ENCODE data around the gene TNFRSF18. TPM values are rescaled to one million over a fixed set of nuclear protein-coding genes. Genes with fewer than 3 reads are reported as not detected.

The TNFRSF18 gene
- total and polyA plus RNA-seq, 4 donors, result 0.17 to 0.24 (median 0.19) TPM; not detected in 1

- Histone ChIP-seq H3K4me1 (ENCODE audit: control insufficient read depth in 4 of 4, insufficient read depth in 4 of 4, low read length in 3 of 4) (peaks cover 4 to 13% (median 7%) of the 10 kb centered on the region in 4 donors), H3K36me3 (ENCODE audit: control insufficient read depth in 4 of 4, insufficient read depth in 3 of 4, low read depth in 1 of 4, low read length in 3 of 4) (no peaks in the 10 kb centered on the region), H3K9ac (ENCODE audit: low read depth in 1 of 2, low read length in 2 of 2) (no peak overlapping the region), H3K9me3 (ENCODE audit: control insufficient read depth in 4 of 4, low read length in 3 of 4) (no peaks in the 10 kb centered on the region), H3K4me3 (ENCODE audit: low read depth in 1 of 3, low read length in 3 of 3) (no peak overlapping the region), H3K27ac (ENCODE audit: low read depth in 1 of 2, low read length in 2 of 2) (no peak overlapping the region), H3K27me3 (ENCODE audit: control insufficient read depth in 4 of 4, insufficient read depth in 4 of 4, low read length in 3 of 4) (peaks cover 0 to 2% (median 0%) of the 10 kb centered on the region in 4 donors)
- TF ChIP-seq ATF3 (IDR thresholded peaks at IDR 0.05), result no peak
- no peak for TF ChIP-seq YY1 (IDR thresholded peaks at IDR 0.05)
- TF ChIP-seq TAF1 (conservative IDR thresholded peaks at IDR 0.05), result no peak
- no peak for TF ChIP-seq HNF4G (IDR thresholded peaks at IDR 0.05)
- no peak for TF ChIP-seq RAD21 (IDR thresholded peaks at IDR 0.05)
- TF ChIP-seq, protein P1, sequence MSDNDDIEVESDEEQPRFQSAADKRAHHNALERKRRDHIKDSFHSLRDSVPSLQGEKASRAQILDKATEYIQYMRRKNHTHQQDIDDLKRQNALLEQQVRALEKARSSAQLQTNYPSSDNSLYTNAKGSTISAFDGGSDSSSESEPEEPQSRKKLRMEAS (IDR thresholded peaks at IDR 0.05), result no peak
- TF ChIP-seq, protein P2, sequence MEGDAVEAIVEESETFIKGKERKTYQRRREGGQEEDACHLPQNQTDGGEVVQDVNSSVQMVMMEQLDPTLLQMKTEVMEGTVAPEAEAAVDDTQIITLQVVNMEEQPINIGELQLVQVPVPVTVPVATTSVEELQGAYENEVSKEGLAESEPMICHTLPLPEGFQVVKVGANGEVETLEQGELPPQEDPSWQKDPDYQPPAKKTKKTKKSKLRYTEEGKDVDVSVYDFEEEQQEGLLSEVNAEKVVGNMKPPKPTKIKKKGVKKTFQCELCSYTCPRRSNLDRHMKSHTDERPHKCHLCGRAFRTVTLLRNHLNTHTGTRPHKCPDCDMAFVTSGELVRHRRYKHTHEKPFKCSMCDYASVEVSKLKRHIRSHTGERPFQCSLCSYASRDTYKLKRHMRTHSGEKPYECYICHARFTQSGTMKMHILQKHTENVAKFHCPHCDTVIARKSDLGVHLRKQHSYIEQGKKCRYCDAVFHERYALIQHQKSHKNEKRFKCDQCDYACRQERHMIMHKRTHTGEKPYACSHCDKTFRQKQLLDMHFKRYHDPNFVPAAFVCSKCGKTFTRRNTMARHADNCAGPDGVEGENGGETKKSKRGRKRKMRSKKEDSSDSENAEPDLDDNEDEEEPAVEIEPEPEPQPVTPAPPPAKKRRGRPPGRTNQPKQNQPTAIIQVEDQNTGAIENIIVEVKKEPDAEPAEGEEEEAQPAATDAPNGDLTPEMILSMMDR (IDR thresholded peaks at IDR 0.05; ENCODE audit: low read depth, low read length, missing input control), result no peak
- TF ChIP-seq, protein P3, sequence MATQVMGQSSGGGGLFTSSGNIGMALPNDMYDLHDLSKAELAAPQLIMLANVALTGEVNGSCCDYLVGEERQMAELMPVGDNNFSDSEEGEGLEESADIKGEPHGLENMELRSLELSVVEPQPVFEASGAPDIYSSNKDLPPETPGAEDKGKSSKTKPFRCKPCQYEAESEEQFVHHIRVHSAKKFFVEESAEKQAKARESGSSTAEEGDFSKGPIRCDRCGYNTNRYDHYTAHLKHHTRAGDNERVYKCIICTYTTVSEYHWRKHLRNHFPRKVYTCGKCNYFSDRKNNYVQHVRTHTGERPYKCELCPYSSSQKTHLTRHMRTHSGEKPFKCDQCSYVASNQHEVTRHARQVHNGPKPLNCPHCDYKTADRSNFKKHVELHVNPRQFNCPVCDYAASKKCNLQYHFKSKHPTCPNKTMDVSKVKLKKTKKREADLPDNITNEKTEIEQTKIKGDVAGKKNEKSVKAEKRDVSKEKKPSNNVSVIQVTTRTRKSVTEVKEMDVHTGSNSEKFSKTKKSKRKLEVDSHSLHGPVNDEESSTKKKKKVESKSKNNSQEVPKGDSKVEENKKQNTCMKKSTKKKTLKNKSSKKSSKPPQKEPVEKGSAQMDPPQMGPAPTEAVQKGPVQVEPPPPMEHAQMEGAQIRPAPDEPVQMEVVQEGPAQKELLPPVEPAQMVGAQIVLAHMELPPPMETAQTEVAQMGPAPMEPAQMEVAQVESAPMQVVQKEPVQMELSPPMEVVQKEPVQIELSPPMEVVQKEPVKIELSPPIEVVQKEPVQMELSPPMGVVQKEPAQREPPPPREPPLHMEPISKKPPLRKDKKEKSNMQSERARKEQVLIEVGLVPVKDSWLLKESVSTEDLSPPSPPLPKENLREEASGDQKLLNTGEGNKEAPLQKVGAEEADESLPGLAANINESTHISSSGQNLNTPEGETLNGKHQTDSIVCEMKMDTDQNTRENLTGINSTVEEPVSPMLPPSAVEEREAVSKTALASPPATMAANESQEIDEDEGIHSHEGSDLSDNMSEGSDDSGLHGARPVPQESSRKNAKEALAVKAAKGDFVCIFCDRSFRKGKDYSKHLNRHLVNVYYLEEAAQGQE (IDR thresholded peaks at IDR 0.05), result no peak
- TF ChIP-seq SP1 (IDR thresholded peaks at IDR 0.05), result no peak
- TF ChIP-seq RXRA (IDR thresholded peaks at IDR 0.05), result no peak
- TF ChIP-seq FOXA2 (IDR thresholded peaks at IDR 0.05), result no peak
- WGBS, result 84% methylated on average over 26 of the region's 26 CpGs
- DNase-seq (ENCODE audit: low spot score), result no peak
These were observed 50.0 kb downstream of the TNFRSF18 start for GRCh38 chr1:1156140-1157032.

GRCh38 chr1:1155258-1155657, 51.1 kb downstream of the TNFRSF18 start:
- 83% methylated on average over 10 of the region's 10 CpGs for WGBS
- no peak overlapping the region for H3K27ac ChIP-seq (ENCODE audit: low read depth in 1 of 2, low read length in 2 of 2)
- DNase-seq (ENCODE audit: low spot score), result no peak
- TF ChIP-seq FOXA1 (IDR thresholded peaks at IDR 0.05) (no peak), GABPA (IDR thresholded peaks at IDR 0.05 in 1 of 2, conservative IDR thresholded peaks at IDR 0.05 in 1 of 2) (no peak), SP1 (IDR thresholded peaks at IDR 0.05) (no peak), TAF1 (conservative IDR thresholded peaks at IDR 0.05) (no peak), RAD21 (IDR thresholded peaks at IDR 0.05) (no peak), ATF3 (IDR thresholded peaks at IDR 0.05) (no peak), HNF4G (IDR thresholded peaks at IDR 0.05) (no peak), EGR1 (IDR thresholded peaks at IDR 0.05; ENCODE audit: low read depth in 2 of 2) (no peak), HNF4A (conservative IDR thresholded peaks at IDR 0.05) (no peak)
- TF ChIP-seq, protein P1 (IDR thresholded peaks at IDR 0.05), result no peak
- TF ChIP-seq, protein P4, sequence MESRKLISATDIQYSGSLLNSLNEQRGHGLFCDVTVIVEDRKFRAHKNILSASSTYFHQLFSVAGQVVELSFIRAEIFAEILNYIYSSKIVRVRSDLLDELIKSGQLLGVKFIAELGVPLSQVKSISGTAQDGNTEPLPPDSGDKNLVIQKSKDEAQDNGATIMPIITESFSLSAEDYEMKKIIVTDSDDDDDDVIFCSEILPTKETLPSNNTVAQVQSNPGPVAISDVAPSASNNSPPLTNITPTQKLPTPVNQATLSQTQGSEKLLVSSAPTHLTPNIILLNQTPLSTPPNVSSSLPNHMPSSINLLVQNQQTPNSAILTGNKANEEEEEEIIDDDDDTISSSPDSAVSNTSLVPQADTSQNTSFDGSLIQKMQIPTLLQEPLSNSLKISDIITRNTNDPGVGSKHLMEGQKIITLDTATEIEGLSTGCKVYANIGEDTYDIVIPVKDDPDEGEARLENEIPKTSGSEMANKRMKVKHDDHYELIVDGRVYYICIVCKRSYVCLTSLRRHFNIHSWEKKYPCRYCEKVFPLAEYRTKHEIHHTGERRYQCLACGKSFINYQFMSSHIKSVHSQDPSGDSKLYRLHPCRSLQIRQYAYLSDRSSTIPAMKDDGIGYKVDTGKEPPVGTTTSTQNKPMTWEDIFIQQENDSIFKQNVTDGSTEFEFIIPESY (IDR thresholded peaks at IDR 0.05), result no peak
- TF ChIP-seq, protein P2 (IDR thresholded peaks at IDR 0.05; ENCODE audit: low read depth, low read length, missing input control), result no peak

More at GRCh38 chr1:1155258-1155657, 51.1 kb downstream of the TNFRSF18 start:
- H3K9me3 ChIP-seq (ENCODE audit: control insufficient read depth in 4 of 4, low read length in 3 of 4), result no peaks in the 10 kb centered on the region
- H3K9ac ChIP-seq (ENCODE audit: low read depth in 1 of 2, low read length in 2 of 2), result no peak overlapping the region
- H3K27me3 ChIP-seq (ENCODE audit: control insufficient read depth in 4 of 4, insufficient read depth in 4 of 4, low read length in 3 of 4), result peaks cover 0 to 2% (median 0%) of the 10 kb centered on the region in 4 donors
- H3K4me3 ChIP-seq (ENCODE audit: low read depth in 1 of 3, low read length in 3 of 3), result no peak overlapping the region
- H3K4me1 ChIP-seq (ENCODE audit: control insufficient read depth in 4 of 4, insufficient read depth in 4 of 4, low read length in 3 of 4), result peaks cover 4 to 13% (median 7%) of the 10 kb centered on the region in 4 donors
- H3K36me3 ChIP-seq (ENCODE audit: control insufficient read depth in 4 of 4, insufficient read depth in 3 of 4, low read depth in 1 of 4, low read length in 3 of 4), result no peaks in the 10 kb centered on the region
